GM18498 (cell line): Measurements from ENCODE around the gene ZBTB16.

ENCODE experiments used
- ATAC-seq: cut with Tn5 transposase; IDR thresholded peaks from one replicate; pipeline ENCODE4 v1.9.1; 2021; ENCODE audit warnings: mild to moderate bottlenecking, moderate library complexity; ENCODE audit not compliant: unreplicated experiment

The ZBTB16 gene

GRCh38 chr11:114102993-114103896 is 43.7 kb downstream of the ZBTB16 start:
- no peak for ATAC-seq

GRCh38 chr11:114105611-114106010 is 46.1 kb downstream of the ZBTB16 start:
- ATAC-seq = no peak

DNA sequence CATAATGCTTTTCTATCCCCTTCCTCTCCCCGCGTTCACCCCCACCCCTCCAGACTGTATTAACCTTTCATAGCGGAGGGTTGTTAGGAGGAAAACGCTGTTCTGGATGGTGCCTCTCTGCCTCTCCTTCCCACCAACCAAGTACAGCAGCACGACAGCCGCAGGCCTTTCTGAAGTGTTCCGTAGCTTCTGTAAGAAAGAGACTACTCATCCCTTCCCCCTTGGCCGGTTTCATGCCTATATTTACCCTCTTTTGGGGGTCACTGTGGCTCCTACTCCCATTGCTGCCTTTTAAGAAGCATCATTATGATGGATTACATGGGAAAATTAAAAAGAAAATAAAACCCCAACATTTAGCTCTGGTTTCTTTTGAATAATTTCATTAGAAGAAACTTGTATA is 46.5 kb downstream of the ZBTB16 start:
- no peak for ATAC-seq

DNA sequence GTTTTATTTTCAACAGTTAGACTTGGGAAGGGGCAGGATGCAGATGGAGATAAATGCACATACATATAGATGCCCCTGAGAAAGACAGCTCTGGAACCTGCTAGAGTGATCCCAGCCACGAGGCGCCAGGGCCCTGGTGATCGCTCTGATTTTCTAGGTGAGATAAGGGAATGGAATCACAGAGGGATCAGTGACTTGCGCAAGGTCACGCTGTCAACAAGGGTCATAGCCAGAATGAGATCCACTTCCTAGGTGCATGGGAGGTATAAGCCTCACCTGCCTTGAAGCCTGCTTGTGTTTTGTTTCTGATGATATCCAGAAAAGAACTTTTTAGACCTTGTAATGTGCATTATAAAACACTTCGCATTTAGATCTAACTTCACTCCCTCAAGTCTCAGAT is 47.5 kb downstream of the ZBTB16 start:
- no peak for ATAC-seq

- no peak for ATAC-seq
Measured at GRCh38 chr11:114108501-114109205, 49.1 kb downstream of the ZBTB16 start.

DNA sequence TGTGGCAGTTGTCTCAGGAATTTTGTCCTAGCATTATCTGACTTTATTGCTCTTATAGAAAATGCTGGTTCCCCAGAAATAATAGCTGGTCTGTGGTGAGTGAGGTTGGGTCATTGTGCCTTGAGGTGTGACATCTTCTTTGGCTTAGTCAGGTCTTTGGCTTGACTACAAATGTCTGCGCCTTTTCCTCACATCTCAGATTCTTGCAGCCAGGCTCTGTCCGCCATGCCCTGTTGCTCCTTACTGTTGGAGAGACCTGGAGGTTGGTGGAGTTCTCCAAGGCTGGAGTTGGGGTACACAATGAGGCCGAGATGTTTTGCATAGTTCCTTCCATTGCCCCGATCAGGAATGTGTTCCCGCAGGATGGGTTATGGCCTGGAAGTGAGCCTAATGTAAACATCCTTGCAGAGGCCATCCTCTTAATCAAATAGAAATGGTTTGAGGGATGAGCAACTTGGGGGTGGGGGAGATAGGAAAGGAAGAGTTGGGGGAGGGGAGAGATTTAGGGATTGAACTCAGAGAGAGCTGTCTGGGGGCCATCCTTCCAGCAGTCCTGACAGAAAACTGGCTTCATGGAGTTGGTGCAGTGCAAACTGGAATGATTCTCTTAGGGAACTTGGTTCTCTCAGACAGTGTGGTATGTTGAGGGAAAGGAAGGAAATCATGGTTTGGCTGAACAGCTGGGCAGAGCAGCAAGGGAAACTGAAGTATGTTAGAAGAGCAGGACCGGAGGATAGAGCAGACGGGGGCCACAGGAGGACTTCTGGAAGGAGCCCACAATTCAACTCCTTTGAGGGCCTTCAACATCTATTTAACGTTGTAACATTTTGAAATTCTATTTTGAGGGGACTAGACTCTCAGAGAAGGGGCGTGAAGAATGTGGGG is 49.9 kb downstream of the ZBTB16 start:
- no peak for ATAC-seq

- ATAC-seq = no peak
Measured at GRCh38 chr11:114110123-114110522, 50.6 kb downstream of the ZBTB16 start.

GRCh38 chr11:114110952-114111947 is 51.7 kb downstream of the ZBTB16 start:
- ATAC-seq = no peak

- no peak for ATAC-seq
Measured at GRCh38 chr11:114115451-114115928, 56.0 kb downstream of the ZBTB16 start.

DNA sequence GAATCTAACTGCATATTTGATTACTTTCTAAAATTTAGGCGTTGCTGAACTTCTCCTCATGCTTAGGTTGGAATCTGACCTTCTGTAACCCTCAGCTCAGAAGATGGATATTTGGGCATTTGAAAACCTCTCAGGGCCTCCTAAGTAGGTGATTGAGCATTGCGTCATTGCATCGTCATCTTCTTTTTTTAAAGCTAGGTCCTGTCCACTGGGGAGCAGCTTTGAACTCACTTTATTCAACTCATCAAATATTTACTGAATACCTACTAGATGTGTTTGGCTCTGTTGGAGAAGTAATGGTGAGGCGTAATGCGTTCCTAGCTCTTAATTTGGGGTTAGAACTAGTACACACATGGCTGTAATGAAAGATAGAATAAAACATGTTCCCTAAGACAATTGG is 56.8 kb downstream of the ZBTB16 start:
- no peak for ATAC-seq

DNA sequence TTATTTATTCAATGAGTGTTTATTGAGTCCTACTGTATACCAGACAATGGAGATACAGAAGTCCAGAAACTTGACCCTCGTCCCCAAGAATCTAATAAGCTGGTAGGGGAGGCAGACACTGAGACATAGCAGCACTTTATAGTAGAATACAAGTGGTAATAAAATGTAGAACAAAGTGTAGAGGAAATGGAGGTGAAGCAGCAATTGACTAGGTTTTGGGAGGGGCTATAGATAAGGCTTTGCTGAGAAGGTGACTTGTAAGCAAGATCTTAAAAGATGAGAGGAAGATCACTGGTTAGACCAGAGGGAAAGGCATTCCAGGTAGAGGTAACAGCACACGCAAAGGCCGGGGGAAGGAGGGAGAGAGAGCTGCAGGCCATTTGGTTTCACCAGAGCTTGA is 57.3 kb downstream of the ZBTB16 start:
- ATAC-seq = no peak

DNA sequence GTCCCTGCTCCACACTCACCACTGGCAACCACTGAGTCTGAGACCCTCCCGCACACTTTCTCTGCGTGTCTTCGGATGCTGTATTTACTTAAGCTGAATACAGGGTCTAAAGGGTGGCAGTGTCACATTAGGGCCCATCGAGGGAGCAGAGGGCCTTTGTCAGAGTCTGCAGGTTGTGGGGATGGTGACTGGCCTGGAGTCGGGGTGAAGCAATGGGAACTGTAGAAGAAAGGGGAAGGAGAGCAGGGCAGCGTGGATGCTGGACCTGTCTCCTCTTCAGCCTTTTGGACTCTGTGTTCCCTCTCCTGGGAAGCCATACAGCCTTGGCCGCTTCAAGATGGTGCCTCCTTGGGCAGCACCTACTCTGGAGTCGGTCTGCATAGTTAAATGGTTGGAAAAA is 61.1 kb downstream of the ZBTB16 start:
- ATAC-seq = no peak

- ATAC-seq = no peak
Measured at GRCh38 chr11:114121138-114121537, 61.6 kb downstream of the ZBTB16 start.

DNA sequence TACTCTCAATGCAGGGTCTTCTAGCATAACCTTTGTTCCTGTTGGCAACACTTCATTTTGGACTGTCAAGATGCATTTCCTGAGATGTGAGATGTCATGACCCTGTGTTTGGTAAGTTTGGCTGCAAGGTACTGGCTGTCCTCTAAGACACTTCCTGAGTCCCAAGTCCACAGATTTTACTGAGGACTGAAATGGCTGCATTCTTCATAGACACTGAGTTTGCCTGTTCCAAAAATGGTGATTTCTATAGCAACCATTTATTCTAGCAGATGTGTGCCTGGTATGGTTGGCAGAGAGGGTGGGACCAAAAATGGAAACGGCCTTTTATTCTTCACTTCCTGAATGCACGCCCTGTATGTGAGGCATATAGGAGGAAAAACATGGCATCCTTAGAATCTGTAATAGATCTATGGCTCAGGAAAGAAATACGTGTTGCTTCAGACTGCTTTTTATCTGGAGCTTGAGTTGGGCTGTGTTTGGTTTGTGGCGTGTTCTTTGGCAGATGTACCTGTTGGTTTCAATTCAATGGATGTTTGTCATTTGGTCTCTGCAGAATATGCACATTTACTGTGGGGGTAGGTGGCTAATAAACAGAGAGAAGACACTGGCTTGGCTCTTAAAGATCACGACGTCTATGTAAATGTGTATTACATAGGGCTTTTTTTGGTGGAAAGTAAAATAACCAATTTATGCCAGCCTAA is 62.4 kb downstream of the ZBTB16 start:
- ATAC-seq = no peak

DNA sequence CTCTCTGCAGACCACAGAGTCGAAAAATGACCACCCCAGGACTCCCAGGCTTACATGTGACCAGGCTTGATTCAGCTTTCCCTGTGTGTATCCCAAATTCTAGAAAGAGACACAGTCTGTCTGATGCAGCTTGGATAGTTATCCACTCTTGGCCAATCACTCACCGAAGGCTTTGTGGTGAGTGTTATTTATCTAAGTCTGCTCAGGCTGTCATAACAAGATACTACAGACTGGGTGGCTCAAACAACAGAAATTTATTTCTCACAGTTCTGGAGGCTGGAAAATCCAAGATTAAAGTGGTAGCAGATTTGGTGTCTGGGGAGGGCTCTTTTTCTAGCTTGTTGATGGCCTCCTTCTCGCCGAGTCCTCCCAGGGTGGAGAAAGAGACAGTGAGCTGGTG is 63.2 kb downstream of the ZBTB16 start:
- ATAC-seq = no peak

DNA sequence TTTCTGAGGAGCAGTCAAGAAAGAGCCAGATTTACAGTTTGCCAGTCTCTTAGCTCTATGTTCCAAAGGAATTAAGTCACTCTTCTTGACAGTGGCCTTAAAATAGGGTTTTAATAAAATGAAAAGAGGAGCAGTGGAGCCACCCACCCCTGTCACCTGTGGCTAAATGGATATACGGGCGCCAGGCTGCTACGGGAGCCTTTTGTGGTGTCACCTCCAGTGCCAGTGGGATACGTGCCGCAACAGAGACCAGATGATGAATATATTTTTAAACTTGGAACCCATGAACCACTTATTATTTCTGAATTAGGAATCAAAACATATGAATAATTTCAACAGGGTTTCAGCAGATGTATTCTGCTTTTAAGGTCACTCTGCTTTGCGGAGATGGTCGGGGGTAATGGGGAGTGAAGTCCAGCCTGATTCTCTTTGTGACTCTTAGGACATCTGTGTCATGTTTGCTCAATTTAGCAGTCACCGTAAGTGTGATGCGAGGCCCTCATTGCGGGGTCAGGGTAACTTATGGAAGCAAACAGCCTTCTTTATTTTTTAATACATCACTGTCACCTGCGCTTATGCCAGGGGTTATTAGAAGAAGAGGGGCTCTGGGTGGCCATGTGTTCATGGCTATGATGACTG is 64.3 kb downstream of the ZBTB16 start:
- no peak for ATAC-seq

DNA sequence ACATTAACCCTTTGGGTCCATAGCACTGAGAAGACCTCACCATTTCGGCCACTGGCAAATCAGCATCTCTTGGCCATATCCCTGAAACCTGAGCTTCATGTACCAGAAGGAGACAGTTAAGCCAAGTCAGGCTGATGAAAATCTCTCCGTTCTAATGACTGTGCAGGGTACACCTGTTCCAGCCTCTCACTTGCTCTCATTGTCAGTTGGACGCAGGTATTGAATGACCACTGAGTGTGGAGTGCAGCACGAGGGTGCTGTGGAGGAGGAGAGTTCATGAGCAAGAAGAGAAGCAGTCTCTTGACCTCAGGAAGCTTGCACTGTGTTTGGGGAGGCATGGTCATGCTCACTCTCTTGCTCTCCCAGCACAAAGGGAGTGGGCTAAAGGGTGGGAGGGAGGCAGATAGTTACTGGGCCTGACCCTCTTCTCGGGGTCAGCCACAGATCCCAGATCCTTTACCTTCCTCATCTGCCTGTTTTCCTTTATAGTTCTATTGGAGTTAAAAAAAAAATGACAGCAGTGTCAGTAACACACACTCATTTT is 65.2 kb downstream of the ZBTB16 start:
- no peak for ATAC-seq

- no peak for ATAC-seq
Measured at GRCh38 chr11:114125531-114125930, 66.0 kb downstream of the ZBTB16 start.

GRCh38 chr11:114125959-114126358 is 66.4 kb downstream of the ZBTB16 start:
- ATAC-seq = no peak
